SK-N-MC (cell line): ENCODE measurements around the gene EVL.
A peak's percentile ranks its signal among the peaks of the same experiment; 100 is the strongest.

Experiments used
- DNase-seq: peaks from one replicate; pipeline ENCODE4 v3.0.0-alpha.2; 2011; ENCODE audit warnings: low read depth, low spot score
- H3K27ac ChIP-seq: fragments of 200-600 bp; sonication (generic); 2 replicates; pipeline ENCODE4 v1.5.1; 2016; ENCODE audit warnings: mixed run types
- H3K36me3 ChIP-seq: fragments of 200-600 bp; sonication (generic); 2 replicates; pipeline ENCODE4 v1.6.1; 2017; ENCODE audit warnings: antibody characterized with exemption, low read length, mixed read lengths; ENCODE audit not compliant: insufficient read depth
- H3K4me3 ChIP-seq: fragments of 200-600 bp; sonication (generic); 2 replicates; pipeline ENCODE4 v1.5.1; 2016
- H3K9ac ChIP-seq: fragments of 200-600 bp; sonication (generic); 2 replicates; pipeline ENCODE4 v1.8.0; 2017; ENCODE audit warnings: mixed run types, mixed read lengths; ENCODE audit not compliant: insufficient read length
- H3K9me3 ChIP-seq: fragments of 200-600 bp; sonication (generic); 2 replicates; pipeline ENCODE4 v1.6.1; 2017; ENCODE audit warnings: low read depth, mild to moderate bottlenecking, antibody characterized with exemption, low read length, moderate library complexity, mixed read lengths
- EZH2 ChIP-seq: fragments of 200-600 bp; sonication (generic); IDR thresholded peaks from one replicate; pipeline ENCODE4 v1.6.1; 2017; ENCODE audit warnings: antibody characterized with exemption
- FOXP2 ChIP-seq: optimal IDR thresholded peaks from 2 replicates; pipeline ENCODE3; 2011; ENCODE audit warnings: mild to moderate bottlenecking, moderate library complexity; ENCODE audit not compliant: insufficient read depth; ENCODE audit errors: extremely low read length, control extremely low read depth
- POLR2AphosphoS5 ChIP-seq: IDR thresholded peaks from 2 replicates; pipeline ENCODE4 v1.6.1; 2012; ENCODE audit warnings: mild to moderate bottlenecking, low read depth, low read length, borderline replicate concordance

The EVL gene

DNA sequence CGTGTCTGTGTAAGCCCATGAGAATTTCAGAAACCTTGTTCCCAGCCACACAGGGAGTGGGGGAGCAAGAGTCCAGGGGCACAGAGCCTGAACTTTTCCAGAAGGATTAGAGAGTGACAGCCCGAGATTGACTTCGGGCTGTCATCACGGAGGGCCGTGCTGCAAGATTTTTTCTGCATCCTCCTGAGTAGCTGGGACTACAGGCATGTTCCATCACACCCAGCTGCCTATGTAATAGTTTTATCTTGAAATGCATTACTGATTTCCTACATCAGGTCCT, 14.4 kb downstream of the EVL start:
- Histone ChIP-seq H3K36me3 (peaks cover 1% of the 10 kb centered on the region; the same call in 1 of the 2 replicates), H3K4me3 (peak overlapping the region; percentile 8; the same call in 1 of the 2 replicates), H3K27ac (peak overlapping the region; percentile 83; the same call in 1 of the 2 replicates), H3K9ac (no peak overlapping the region), H3K9me3 (no peaks in the 10 kb centered on the region)
- DNase-seq: no peak
- TF ChIP-seq EZH2 (no peak), FOXP2 (no peak), POLR2AphosphoS5 (no peak)

DNA sequence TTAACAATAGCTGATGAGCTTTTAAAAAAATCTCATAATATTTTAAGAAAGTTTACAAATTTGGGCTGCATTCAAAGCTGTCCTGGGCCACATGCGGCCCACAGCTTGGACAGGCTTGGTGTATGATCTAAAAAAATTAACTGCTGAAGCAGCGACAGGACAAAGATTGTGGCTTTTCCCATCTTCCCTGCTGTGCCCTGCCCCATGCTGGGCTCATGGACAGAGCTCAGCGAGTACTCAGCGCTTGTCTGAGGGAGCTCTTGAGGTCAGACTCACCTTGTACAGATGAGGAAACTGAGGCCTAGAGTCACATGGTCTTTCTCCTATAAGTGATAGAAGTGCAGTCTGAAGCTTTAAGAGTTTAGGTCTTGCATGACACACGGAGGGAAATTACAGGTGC, 15.0 kb downstream of the EVL start:
- TF ChIP-seq FOXP2 (no peak), EZH2 (no peak), POLR2AphosphoS5 (no peak)
- Histone ChIP-seq H3K36me3 (peaks cover 7% of the 10 kb centered on the region), H3K9ac (no peak overlapping the region), H3K4me3 (no peak overlapping the region), H3K27ac (no peak overlapping the region), H3K9me3 (no peaks in the 10 kb centered on the region)
- no peak for DNase-seq

DNA sequence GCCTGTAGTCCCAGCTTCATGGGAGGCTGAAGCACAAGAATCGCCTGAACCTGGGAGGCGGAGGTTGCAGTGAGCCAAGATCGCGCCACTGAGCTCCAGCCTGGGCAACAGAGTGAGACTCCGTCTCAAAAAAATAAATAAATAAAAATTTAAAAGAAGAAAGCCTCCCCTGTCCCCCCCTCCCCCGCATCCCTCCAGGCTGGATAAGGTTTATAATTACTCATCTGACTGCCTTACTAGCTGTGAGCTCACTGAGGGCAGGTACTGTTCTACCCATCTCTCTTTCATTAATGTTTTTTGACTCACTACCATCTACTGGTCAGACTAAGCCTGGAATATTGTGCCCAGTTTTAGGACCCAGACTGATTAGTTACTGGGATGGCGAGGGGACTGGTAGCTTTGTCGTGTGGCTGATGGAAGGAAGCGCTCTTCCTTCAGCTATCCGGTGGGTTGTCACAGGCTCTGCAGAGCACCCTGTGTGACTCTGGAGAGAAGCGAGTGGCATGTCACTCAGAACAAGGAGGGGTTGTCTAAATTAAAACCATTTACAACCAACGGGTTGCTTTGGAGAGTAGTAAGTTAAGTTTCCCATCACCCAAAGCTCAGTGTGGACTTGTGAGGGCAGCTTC, 16.9 kb downstream of the EVL start:
- peaks cover 20% of the 10 kb centered on the region for H3K36me3 ChIP-seq
- DNase-seq: no peak
- no peak for TF ChIP-seq POLR2AphosphoS5
- no peak for TF ChIP-seq EZH2
- TF ChIP-seq FOXP2: no peak
- H3K9ac ChIP-seq: no peak overlapping the region
- no peaks in the 10 kb centered on the region for H3K9me3 ChIP-seq
- H3K4me3 ChIP-seq: no peak overlapping the region
- no peak overlapping the region for H3K27ac ChIP-seq

DNA sequence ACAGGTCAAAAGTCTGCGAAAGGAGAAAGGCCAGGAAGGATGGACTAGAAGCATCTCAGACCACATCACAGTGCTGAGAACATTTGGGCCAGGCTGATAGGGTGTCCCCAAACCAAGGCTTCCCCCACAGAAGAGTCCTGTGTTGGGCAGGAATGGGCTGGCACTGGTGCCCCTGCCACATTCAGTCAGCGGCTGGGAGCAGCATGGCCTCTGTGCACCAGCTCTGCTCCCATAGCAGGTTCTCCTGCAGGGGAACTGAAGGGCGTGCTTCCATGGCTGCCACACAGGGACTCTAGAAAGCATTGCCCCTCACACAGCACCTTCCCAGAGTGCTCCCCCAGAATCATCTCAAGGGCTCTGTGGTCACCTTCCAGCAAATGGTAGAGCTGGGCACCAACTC, 17.5 kb downstream of the EVL start:
- H3K36me3 ChIP-seq: peaks cover 22% of the 10 kb centered on the region
- no peaks in the 10 kb centered on the region for H3K9me3 ChIP-seq
- no peak for DNase-seq
- no peak overlapping the region for H3K9ac ChIP-seq
- TF ChIP-seq EZH2 (no peak), POLR2AphosphoS5 (no peak), FOXP2 (no peak)
- no peak overlapping the region for H3K27ac ChIP-seq
- H3K4me3 ChIP-seq: no peak overlapping the region

DNA sequence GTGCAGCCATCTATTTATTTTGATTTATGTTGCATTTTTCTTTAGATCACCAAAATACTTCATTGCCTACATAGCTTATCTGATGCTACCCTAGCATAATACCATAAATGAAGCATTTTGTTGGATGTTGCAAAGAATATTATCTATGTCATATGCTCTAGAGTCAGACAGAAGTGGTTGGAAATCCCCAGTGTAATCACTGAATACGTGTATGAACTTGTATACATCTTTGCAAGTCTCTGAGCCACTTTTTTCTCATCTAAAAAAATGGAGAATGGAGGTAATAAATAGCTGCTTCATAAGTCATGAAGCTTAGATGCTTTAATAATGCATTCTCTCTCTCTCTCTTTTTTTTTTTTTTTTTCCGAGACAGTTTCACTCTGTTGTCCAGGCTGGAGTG, 18.5 kb downstream of the EVL start:
- TF ChIP-seq POLR2AphosphoS5: no peak
- no peak for TF ChIP-seq FOXP2
- no peak for TF ChIP-seq EZH2
- no peak for DNase-seq
- H3K9ac ChIP-seq: no peak overlapping the region
- peaks cover 25% of the 10 kb centered on the region for H3K36me3 ChIP-seq
- no peak overlapping the region for H3K4me3 ChIP-seq
- no peaks in the 10 kb centered on the region for H3K9me3 ChIP-seq
- no peak overlapping the region for H3K27ac ChIP-seq

DNA sequence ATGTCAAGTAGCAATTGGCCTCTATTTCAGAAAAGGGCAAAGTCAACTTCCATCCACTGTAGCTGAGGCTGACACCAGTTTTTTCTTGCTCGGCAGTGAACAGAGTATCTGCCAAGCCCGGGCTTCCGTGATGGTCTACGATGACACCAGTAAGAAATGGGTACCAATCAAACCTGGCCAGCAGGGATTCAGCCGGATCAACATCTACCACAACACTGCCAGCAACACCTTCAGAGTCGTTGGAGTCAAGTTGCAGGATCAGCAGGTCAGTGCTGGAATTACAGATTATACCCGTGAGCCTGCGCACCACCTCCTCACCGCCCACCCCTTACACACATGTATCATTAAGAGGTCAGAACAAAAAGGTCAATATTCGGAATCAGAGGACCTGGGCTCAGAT, 19.4 kb downstream of the EVL start:
- Histone ChIP-seq H3K36me3 (peaks cover 31% of the 10 kb centered on the region), H3K9ac (no peak overlapping the region), H3K4me3 (no peak overlapping the region), H3K27ac (no peak overlapping the region), H3K9me3 (no peaks in the 10 kb centered on the region)
- TF ChIP-seq EZH2 (no peak), POLR2AphosphoS5 (no peak), FOXP2 (no peak)
- no peak for DNase-seq

DNA sequence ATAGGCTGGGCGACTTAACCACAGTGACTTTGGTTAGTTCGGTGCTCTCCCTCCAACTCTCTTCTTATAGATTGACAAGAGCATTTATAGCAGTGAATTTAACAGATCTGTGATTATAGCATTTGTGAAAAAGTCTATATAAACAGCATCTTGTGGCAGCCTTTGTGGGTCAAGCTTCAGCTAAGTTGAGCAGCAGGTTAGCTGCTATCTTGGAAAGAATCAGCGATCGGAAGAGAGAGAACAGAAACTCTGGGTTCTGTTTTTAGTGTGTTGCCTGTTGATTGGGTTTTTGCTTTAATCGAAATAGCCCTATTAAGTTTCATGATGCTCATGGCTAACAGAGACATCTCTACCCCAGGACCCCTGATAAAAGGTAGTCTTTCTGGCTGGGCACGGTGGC, 20.2 kb downstream of the EVL start:
- peaks cover 31% of the 10 kb centered on the region for H3K36me3 ChIP-seq
- no peak overlapping the region for H3K4me3 ChIP-seq
- H3K27ac ChIP-seq: no peak overlapping the region
- no peak for DNase-seq
- H3K9ac ChIP-seq: no peak overlapping the region
- TF ChIP-seq EZH2: no peak
- TF ChIP-seq POLR2AphosphoS5: no peak
- no peaks in the 10 kb centered on the region for H3K9me3 ChIP-seq

DNA sequence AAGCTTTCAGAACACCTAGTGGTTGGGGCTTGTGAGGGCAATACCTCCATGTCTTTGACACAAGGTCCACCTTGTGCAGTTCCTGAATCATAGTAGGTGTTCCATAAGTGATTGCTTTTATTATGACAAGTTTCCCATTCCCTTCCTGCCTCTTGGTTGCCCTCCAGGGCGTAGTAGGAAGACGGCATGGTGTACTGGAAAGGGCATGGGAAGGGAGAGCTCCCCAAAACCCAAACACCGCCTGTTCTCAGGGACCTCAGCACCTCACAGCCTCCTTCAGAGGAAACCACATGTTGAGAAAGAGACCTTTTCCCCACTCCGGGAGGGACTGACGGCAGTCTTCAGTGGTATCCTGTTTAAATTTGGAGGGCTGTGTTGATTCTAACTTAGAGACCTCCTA, 21.1 kb downstream of the EVL start:
- Histone ChIP-seq H3K36me3 (peaks cover 31% of the 10 kb centered on the region), H3K9me3 (no peaks in the 10 kb centered on the region), H3K27ac (no peak overlapping the region), H3K4me3 (no peak overlapping the region), H3K9ac (no peak overlapping the region)
- no peak for TF ChIP-seq FOXP2
- TF ChIP-seq EZH2: no peak
- no peak for TF ChIP-seq POLR2AphosphoS5
- no peak for DNase-seq

DNA sequence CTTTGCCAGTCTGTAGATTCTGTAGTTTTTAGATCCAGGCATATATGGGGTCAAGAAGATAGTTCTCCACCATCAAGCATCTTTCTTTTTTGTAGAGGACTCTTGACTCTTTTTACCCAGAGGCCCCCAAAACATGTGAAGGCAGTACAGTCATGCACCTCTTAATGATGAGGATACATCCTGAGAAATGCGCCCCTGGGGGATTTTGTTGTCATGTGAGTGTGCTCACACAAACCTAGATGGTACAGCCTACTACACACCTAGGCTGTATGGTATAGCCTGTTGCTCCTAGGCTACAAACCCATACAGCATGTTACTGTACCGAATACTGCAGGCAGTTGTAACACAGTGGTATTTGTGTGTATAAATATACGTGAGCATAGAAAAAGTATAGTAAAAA, 23.0 kb downstream of the EVL start:
- Histone ChIP-seq H3K9ac (no peak overlapping the region), H3K9me3 (no peaks in the 10 kb centered on the region), H3K4me3 (no peak overlapping the region), H3K36me3 (peaks cover 31% of the 10 kb centered on the region), H3K27ac (no peak overlapping the region)
- TF ChIP-seq POLR2AphosphoS5: no peak
- no peak for TF ChIP-seq FOXP2
- no peak for TF ChIP-seq EZH2
- DNase-seq: no peak

DNA sequence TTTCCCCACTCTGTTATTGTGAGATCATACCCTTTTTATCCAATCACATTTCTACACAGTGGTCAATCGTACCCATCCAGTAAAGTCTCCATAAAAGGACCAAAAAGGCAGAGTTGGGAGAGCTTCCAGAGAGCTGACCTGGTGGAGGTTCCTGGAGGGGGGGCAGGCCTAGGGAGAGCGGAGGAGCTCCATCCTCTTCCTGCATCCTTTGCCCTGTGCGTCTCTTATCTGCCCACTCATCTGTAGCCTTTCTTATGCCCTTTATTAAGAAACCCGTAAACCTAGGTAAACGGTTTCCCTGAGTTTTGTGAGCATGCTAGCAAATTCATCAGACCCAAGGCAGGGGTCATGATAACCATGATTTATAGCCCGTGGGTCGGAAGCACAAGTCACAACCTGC, 26.2 kb downstream of the EVL start:
- DNase-seq: no peak
- TF ChIP-seq EZH2 (no peak), POLR2AphosphoS5 (no peak), FOXP2 (no peak)
- no peak overlapping the region for H3K9ac ChIP-seq
- no peak overlapping the region for H3K27ac ChIP-seq
- H3K9me3 ChIP-seq: no peaks in the 10 kb centered on the region
- H3K36me3 ChIP-seq: peaks cover 16% of the 10 kb centered on the region; the same call in 1 of the 2 replicates
- no peak overlapping the region for H3K4me3 ChIP-seq
